ENCODE measurements around the gene LRFN2.

The LRFN2 gene

GRCh38 chr6:40541556-40542174, 45.5 kb downstream of the LRFN2 start:
- DNase-seq, result no peak

GRCh38 chr6:40540790-40541189, 46.4 kb downstream of the LRFN2 start:
- DNase-seq, result no peak

GRCh38 chr6:40539853-40540252, 47.3 kb downstream of the LRFN2 start:
- no peak for DNase-seq

GRCh38 chr6:40538556-40538955, 48.6 kb downstream of the LRFN2 start:
- no peak for DNase-seq

- DNase-seq, result no peak
Measured at GRCh38 chr6:40537446-40537845, 49.7 kb downstream of the LRFN2 start.

GRCh38 chr6:40536442-40536841, 50.7 kb downstream of the LRFN2 start:
- DNase-seq, result no peak

GRCh38 chr6:40535819-40536380, 51.3 kb downstream of the LRFN2 start:
- DNase-seq, result no peak

- no peak for DNase-seq
Measured at GRCh38 chr6:40535110-40535818, 51.9 kb downstream of the LRFN2 start.

- DNase-seq, result no peak
Measured at GRCh38 chr6:40532349-40533000, 54.7 kb downstream of the LRFN2 start.

- no peak for DNase-seq
Measured at GRCh38 chr6:40529919-40530318, 57.2 kb downstream of the LRFN2 start.

GRCh38 chr6:40529040-40529439, 58.1 kb downstream of the LRFN2 start:
- no peak for DNase-seq

GRCh38 chr6:40528051-40528450, 59.1 kb downstream of the LRFN2 start:
- DNase-seq, result no peak

GRCh38 chr6:40526036-40526435, 61.1 kb downstream of the LRFN2 start:
- DNase-seq, result no peak

- DNase-seq, result no peak
Measured at GRCh38 chr6:40524797-40525585, 62.2 kb downstream of the LRFN2 start.

- no peak for DNase-seq
Measured at GRCh38 chr6:40523505-40524172, 63.5 kb downstream of the LRFN2 start.

- no peak for DNase-seq
Measured at GRCh38 chr6:40521496-40521895, 65.7 kb downstream of the LRFN2 start.

- no peak for DNase-seq
Measured at GRCh38 chr6:40520678-40521077, 66.5 kb downstream of the LRFN2 start.

GRCh38 chr6:40520084-40520483, 67.1 kb downstream of the LRFN2 start:
- DNase-seq, result no peak

GRCh38 chr6:40517654-40518053, 69.5 kb downstream of the LRFN2 start:
- DNase-seq, result no peak

GRCh38 chr6:40516429-40516828, 70.7 kb downstream of the LRFN2 start:
- no peak for DNase-seq

- DNase-seq, result no peak
Measured at GRCh38 chr6:40512340-40512739, 74.8 kb downstream of the LRFN2 start.

- DNase-seq, result no peak
Measured at GRCh38 chr6:40511884-40512283, 75.3 kb downstream of the LRFN2 start.

GRCh38 chr6:40510442-40510841, 76.7 kb downstream of the LRFN2 start:
- DNase-seq, result no peak

All from GOT3 (cell line).